Chondrocyte (in vitro differentiated cells): ENCODE measurements around the gene GALK2. TPM values are rescaled to one million over a fixed set of nuclear protein-coding genes. Genes with fewer than 3 reads are reported as not detected.
"Not testable (repeated sequence)": the region's sequence is repeated elsewhere in the genome, so short reads cannot be mapped to it uniquely, and the experiment has no call there.

Experiments
- DNase-seq: peaks from one replicate; pipeline ENCODE4 v3.0.0; 2021; ENCODE audit warnings: mixed read lengths, low spot score
- H3K27ac Mint-ChIP-seq: one replicate; pipeline ENCODE4 v1.8.0; 2021; ENCODE audit warnings: mild to moderate bottlenecking, moderate library complexity, mixed read lengths; ENCODE audit not compliant: unreplicated experiment
- H3K27me3 Mint-ChIP-seq: 2 replicates; pipeline ENCODE4 v1.8.0; 2021; ENCODE audit warnings: low read depth, mixed read lengths
- H3K36me3 Mint-ChIP-seq: 2 replicates; pipeline ENCODE4 v1.8.0; 2021; ENCODE audit warnings: low read depth, mixed read lengths
- H3K4me1 Mint-ChIP-seq: 2 replicates; pipeline ENCODE4 v1.8.0; 2021; ENCODE audit warnings: low read depth, mild to moderate bottlenecking, mixed read lengths
- H3K4me3 Mint-ChIP-seq: one replicate; pipeline ENCODE4 v1.8.0; 2021; ENCODE audit warnings: mild to moderate bottlenecking, moderate library complexity, mixed read lengths; ENCODE audit not compliant: unreplicated experiment
- H3K9me3 Mint-ChIP-seq: 2 replicates; pipeline ENCODE4 v1.8.0; 2021; ENCODE audit warnings: low read depth, mixed read lengths
- CTCF ChIP-seq: fragments of 200-600 bp; sonication (generic); IDR thresholded peaks from 2 replicates; pipeline ENCODE4 v1.5.0; 2021; ENCODE audit warnings: antibody characterized with exemption, mild to moderate bottlenecking, moderate library complexity
- total RNA-seq: library from RNA; stranded (reverse); gene quantifications from 3 replicates; pipeline ENCODE4 v1.2.1, GENCODE V29; 2021

The GALK2 gene
- total RNA-seq, 1 donor from 2014 or later: 14.8 TPM

DNA sequence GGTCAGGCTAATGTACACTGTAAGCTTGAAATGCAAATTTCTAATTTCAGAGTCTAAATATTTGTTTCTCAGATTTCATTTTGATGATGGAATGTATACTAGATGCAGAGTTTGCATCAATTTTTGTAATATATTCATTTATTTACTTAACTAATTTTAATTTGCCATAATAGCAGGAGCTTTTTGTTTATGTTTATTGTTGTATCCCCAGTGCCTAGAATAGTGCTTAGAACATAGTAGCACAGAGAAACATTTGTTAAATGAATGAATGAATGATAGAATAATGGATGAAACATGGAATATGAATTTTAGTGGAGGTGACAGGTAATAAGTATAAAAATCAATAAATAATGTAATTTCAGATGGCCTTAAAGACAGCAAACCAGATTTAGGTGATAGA lies 5.2 kb upstream of the GALK2 start:
- peaks cover 3% of the 10 kb centered on the region for H3K4me1 Mint-ChIP-seq
- no peak for DNase-seq
- no peak for TF ChIP-seq CTCF
- H3K27me3 Mint-ChIP-seq: no peaks in the 10 kb centered on the region
- H3K27ac Mint-ChIP-seq: no peak overlapping the region
- H3K9me3 Mint-ChIP-seq: no peaks in the 10 kb centered on the region
- no peak overlapping the region for H3K4me3 Mint-ChIP-seq
- no peaks in the 10 kb centered on the region for H3K36me3 Mint-ChIP-seq

GRCh38 chr15:49168016-49168415 lies 2.0 kb upstream of the GALK2 start:
- H3K4me1 Mint-ChIP-seq: peaks cover 24% of the 10 kb centered on the region
- no peak overlapping the region for H3K4me3 Mint-ChIP-seq
- H3K27me3 Mint-ChIP-seq: no peaks in the 10 kb centered on the region
- no peaks in the 10 kb centered on the region for H3K9me3 Mint-ChIP-seq
- H3K27ac Mint-ChIP-seq: no peak overlapping the region
- DNase-seq: no peak
- no peak for TF ChIP-seq CTCF
- H3K36me3 Mint-ChIP-seq: no peaks in the 10 kb centered on the region

GRCh38 chr15:49171790-49172189 lies 1.7 kb downstream of the GALK2 start:
- Mint-ChIP-seq H3K4me3 (no peak overlapping the region), H3K4me1 (peaks cover 24% of the 10 kb centered on the region), H3K36me3 (peaks cover 2% of the 10 kb centered on the region), H3K27me3 (no peaks in the 10 kb centered on the region), H3K27ac (no peak overlapping the region), H3K9me3 (no peaks in the 10 kb centered on the region)
- no peak for DNase-seq
- no peak for TF ChIP-seq CTCF

DNA sequence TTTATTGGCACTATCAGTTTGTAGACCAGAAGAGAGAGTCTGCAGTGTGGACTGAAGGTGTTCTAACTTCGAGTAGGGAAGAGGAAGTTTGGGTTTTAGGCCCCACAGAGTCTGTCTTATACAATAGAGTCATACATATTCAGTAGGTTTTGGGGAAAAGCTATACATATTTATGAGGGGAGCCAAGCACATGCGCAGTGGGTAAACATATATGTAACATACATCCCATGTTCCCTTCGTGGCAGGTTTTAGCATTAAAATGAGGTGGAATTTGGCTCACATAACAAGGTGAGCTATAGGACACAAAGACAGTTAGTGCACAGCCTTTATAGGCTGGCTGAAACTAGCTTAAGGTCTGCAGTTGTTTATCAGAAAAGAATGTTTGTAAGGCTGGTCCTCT lies 4.9 kb downstream of the GALK2 start:
- H3K9me3 Mint-ChIP-seq: no peaks in the 10 kb centered on the region
- peaks cover 2% of the 10 kb centered on the region for H3K36me3 Mint-ChIP-seq
- no peak overlapping the region for H3K4me3 Mint-ChIP-seq
- H3K27ac Mint-ChIP-seq: no peak overlapping the region
- no peak for TF ChIP-seq CTCF
- peaks cover 23% of the 10 kb centered on the region for H3K4me1 Mint-ChIP-seq
- DNase-seq: no peak
- no peaks in the 10 kb centered on the region for H3K27me3 Mint-ChIP-seq

- not testable (repeated sequence) for H3K36me3 Mint-ChIP-seq, H3K4me3 Mint-ChIP-seq, H3K9me3 Mint-ChIP-seq, H3K27ac Mint-ChIP-seq, DNase-seq, H3K27me3 Mint-ChIP-seq
- H3K4me1 Mint-ChIP-seq: peaks cover 16% of the 10 kb centered on the region
These were observed 5.7 kb downstream of the GALK2 start for GRCh38 chr15:49175582-49176397.

DNA sequence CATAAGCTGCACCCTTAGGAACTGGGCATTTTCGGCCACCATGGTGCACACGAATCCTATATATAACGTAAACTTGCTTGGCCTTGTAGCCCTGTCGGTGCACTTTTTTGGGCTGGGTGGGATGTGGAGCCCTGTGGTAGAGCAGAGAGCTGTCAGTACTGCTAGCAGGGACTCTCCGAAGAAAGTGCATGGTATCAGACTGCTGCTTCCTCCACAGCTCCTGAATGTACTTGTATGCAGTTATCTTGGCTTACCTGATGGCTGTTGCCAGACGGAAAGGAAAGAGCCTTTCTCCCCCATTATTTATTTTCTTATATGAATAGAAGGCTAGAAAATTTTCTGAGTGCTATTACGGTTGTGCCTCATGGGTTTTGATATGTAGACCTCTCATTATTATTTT lies 8.4 kb downstream of the GALK2 start:
- TF ChIP-seq CTCF: no peak
- Mint-ChIP-seq H3K36me3 (peaks cover 2% of the 10 kb centered on the region), H3K27me3 (no peaks in the 10 kb centered on the region), H3K4me3 (no peak overlapping the region), H3K27ac (no peak overlapping the region), H3K4me1 (peaks cover 4% of the 10 kb centered on the region), H3K9me3 (peaks cover 3% of the 10 kb centered on the region)
- no peak for DNase-seq
